NCI-H2107 (cell line): ENCODE data around the gene TBCCD1.
"Not testable (repeated sequence)": the region's sequence is repeated elsewhere in the genome, so short reads cannot be mapped to it uniquely, and the experiment has no call there.

Experiments
- DNase-seq: peaks from one replicate; lab custom pipeline; 2025; lab: John Stamatoyannopoulos, UW

TBCCD1 gene

GRCh38 chr3:186516646-186517045 lies 50.5 kb downstream of the TBCCD1 start:
- DNase-seq = no peak

GRCh38 chr3:186515125-186515524 lies 52.0 kb downstream of the TBCCD1 start:
- no peak for DNase-seq

- no peak for DNase-seq
Measured at GRCh38 chr3:186514296-186515002, 52.7 kb downstream of the TBCCD1 start.

- DNase-seq = no peak
Measured at GRCh38 chr3:186513386-186513785, 53.8 kb downstream of the TBCCD1 start.

- DNase-seq = no peak
Measured at GRCh38 chr3:186512570-186513302, 54.4 kb downstream of the TBCCD1 start.

- no peak for DNase-seq
Measured at GRCh38 chr3:186511702-186512101, 55.4 kb downstream of the TBCCD1 start.

- DNase-seq = no peak
Measured at GRCh38 chr3:186511245-186511644, 55.9 kb downstream of the TBCCD1 start.

- no peak for DNase-seq
Measured at GRCh38 chr3:186510374-186511079, 56.6 kb downstream of the TBCCD1 start.

GRCh38 chr3:186509423-186509822 lies 57.7 kb downstream of the TBCCD1 start:
- DNase-seq = peak; percentile 62

GRCh38 chr3:186506857-186507256 lies 60.3 kb downstream of the TBCCD1 start:
- no peak for DNase-seq

GRCh38 chr3:186506191-186506739 lies 60.9 kb downstream of the TBCCD1 start:
- no peak for DNase-seq

- no peak for DNase-seq
Measured at GRCh38 chr3:186502966-186503712, 64.0 kb downstream of the TBCCD1 start.

- DNase-seq = peak; percentile 38
Measured at GRCh38 chr3:186502138-186502948, 64.8 kb downstream of the TBCCD1 start.

GRCh38 chr3:186499949-186500348 lies 67.2 kb downstream of the TBCCD1 start:
- not testable (repeated sequence) for DNase-seq

- DNase-seq = not testable (repeated sequence)
Measured at GRCh38 chr3:186498022-186498421, 69.1 kb downstream of the TBCCD1 start.

GRCh38 chr3:186497608-186498007 lies 69.5 kb downstream of the TBCCD1 start:
- no peak for DNase-seq

GRCh38 chr3:186496635-186497034 lies 70.5 kb downstream of the TBCCD1 start:
- no peak for DNase-seq
